ENCODE measurements around the gene TEAD4. TPM values are rescaled to one million over a fixed set of nuclear protein-coding genes. Genes with fewer than 3 reads are reported as not detected.

TEAD4 gene
- total RNA-seq = 10 to 100 TPM in 1 of 4 donors, 1 to 10 TPM in 3; 3.7 to 13.4 (median 5.4) TPM

DNA sequence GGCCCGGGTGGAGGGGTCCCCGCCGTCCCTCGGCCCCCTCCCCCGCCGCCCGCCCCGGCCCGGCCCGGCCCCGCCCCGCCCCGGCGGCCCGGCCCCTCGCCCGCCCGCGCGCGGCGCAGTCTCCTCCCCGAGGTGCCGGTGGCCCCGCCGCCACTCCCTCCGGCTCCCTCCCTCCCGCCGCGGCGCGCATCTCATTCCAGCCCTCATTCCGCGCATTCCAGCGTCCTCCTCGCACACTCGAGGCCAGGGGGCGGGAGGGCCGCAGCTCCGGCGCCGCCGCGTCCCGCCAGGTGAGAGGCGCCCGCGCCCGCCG lies at the start of gene TEAD4:
TSS of gene TEAD4 (plus strand) at position 206 of the 313 bp plus-strand sequence.
- TF ChIP-seq, protein P1, sequence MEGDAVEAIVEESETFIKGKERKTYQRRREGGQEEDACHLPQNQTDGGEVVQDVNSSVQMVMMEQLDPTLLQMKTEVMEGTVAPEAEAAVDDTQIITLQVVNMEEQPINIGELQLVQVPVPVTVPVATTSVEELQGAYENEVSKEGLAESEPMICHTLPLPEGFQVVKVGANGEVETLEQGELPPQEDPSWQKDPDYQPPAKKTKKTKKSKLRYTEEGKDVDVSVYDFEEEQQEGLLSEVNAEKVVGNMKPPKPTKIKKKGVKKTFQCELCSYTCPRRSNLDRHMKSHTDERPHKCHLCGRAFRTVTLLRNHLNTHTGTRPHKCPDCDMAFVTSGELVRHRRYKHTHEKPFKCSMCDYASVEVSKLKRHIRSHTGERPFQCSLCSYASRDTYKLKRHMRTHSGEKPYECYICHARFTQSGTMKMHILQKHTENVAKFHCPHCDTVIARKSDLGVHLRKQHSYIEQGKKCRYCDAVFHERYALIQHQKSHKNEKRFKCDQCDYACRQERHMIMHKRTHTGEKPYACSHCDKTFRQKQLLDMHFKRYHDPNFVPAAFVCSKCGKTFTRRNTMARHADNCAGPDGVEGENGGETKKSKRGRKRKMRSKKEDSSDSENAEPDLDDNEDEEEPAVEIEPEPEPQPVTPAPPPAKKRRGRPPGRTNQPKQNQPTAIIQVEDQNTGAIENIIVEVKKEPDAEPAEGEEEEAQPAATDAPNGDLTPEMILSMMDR (IDR thresholded peaks at IDR 0.05; ENCODE audit: low read depth) = no peak

- TF ChIP-seq, protein P1 (IDR thresholded peaks at IDR 0.05; ENCODE audit: low read depth) = no peak
These were observed 47.0 kb upstream of the TEAD4 start for GRCh38 chr12:2912216-2912575.

DNA sequence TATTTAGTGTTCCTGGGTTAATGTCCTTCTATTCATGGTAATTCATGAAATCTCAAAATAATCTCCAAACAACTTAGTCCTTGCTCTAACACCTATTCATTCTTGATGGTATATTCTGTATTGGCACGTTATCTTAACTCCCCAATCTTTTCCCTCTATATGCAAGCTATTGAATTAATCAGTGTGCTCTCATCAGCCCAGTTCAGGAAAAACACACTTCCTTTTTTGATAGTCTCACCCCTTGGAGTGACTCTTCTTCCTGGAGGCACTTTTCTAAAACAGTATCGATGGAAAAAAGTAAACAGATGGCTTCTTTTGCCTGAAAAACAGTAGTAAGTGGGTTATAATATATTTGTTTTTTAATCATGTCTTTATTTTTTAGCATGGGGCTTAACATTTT lies 39.9 kb upstream of the TEAD4 start:
- TF ChIP-seq, protein P1 (IDR thresholded peaks at IDR 0.05; ENCODE audit: low read depth) = no peak

GRCh38 chr12:2922329-2922728 lies 36.9 kb upstream of the TEAD4 start:
- TF ChIP-seq, protein P1 (IDR thresholded peaks at IDR 0.05; ENCODE audit: low read depth) = no peak

- TF ChIP-seq, protein P1 (IDR thresholded peaks at IDR 0.05; ENCODE audit: low read depth) = no peak
These were observed 36.1 kb upstream of the TEAD4 start for GRCh38 chr12:2923057-2923456.

DNA sequence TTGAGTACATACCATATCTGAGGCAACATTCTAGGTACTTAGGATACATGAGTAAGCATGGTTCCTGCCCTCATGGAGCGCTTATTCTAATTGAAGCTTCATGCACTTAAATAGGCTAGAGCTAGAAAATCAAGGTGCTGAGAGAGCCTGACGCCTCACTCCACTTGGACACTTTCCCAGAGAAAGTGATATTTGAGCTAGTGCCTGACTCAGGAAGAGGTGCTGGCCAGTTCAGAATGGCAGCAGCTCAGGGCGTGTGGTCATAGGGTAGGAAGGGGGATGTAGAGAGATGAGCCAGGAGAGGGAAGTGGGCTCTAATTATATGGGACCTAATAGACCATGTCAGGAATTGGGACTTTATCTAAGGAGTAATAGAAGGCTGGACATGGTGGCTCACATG lies 35.2 kb upstream of the TEAD4 start:
- TF ChIP-seq, protein P1 (IDR thresholded peaks at IDR 0.05; ENCODE audit: low read depth) = no peak

- TF ChIP-seq, protein P1 (IDR thresholded peaks at IDR 0.05; ENCODE audit: low read depth) = no peak
These were observed 33.7 kb upstream of the TEAD4 start for GRCh38 chr12:2925322-2925995.

Measured in subcutaneous adipose tissue (tissue), 4 donors.